A673 (cell line): ENCODE measurements around the gene TAF11L12. TPM values are rescaled to one million over a fixed set of nuclear protein-coding genes. Genes with fewer than 3 reads are reported as not detected.
"Not testable (repeated sequence)": the region's sequence is repeated elsewhere in the genome, so short reads cannot be mapped to it uniquely, and the experiment has no call there.

ENCODE experiments used
- BruUV-seq: library from RNA; stranded (reverse); fragments of 400-500 nt; replicated peaks from 2 replicates; lab custom pipeline; 2021; lab: Mats Ljungman, UMichigan
- CTCF ChIA-PET: fragments of 300-600 bp; sonication (Branson Sonifier 250); formaldehyde crosslinking; loops from one replicate; lab custom pipeline; 2022; ENCODE audit warnings: antibody characterized with exemption; lab: Charles Lee
- POLR2A ChIA-PET: fragments of 300-600 bp; sonication (Branson Sonifier 250); formaldehyde crosslinking; loops from one replicate; lab custom pipeline; 2022; ENCODE audit warnings: antibody characterized with exemption; ENCODE audit not compliant: low non-redundant PET; lab: Charles Lee
- DNase-seq: peaks from one replicate; pipeline ENCODE4 v3.0.0-alpha.2; 2015; ENCODE audit warnings: low spot score
- H3K27ac ChIP-seq: fragments of 200-600 bp; sonication (generic); 2 replicates; pipeline ENCODE4 v1.5.1; 2016; ENCODE audit warnings: mixed run types, low read depth, mild to moderate bottlenecking, mixed read lengths, antibody characterized with exemption, low read length; ENCODE audit not compliant: poor library complexity, severe bottlenecking
- H3K27me3 ChIP-seq: fragments of 200-600 bp; sonication (generic); replicated peaks from 2 replicates; pipeline ENCODE4 v1.6.1; 2017; ENCODE audit warnings: mixed run types, low read depth, mild to moderate bottlenecking, mixed read lengths, antibody characterized with exemption, low read length; ENCODE audit not compliant: insufficient read depth, poor library complexity
- H3K36me3 ChIP-seq: fragments of 200-600 bp; sonication (generic); 2 replicates; pipeline ENCODE4 v1.6.1; 2016; ENCODE audit warnings: mixed run types, mild to moderate bottlenecking, mixed read lengths, antibody characterized with exemption, low read length; ENCODE audit not compliant: insufficient read depth, poor library complexity, severe bottlenecking
- H3K4me1 ChIP-seq: fragments of 200-600 bp; sonication (generic); 2 replicates; pipeline ENCODE4 v1.6.1; 2017; ENCODE audit warnings: mixed run types, mild to moderate bottlenecking, mixed read lengths, antibody characterized with exemption, low read length; ENCODE audit not compliant: insufficient read depth, poor library complexity, severe bottlenecking
- H3K4me3 ChIP-seq: fragments of 200-600 bp; sonication (generic); 2 replicates; pipeline ENCODE4 v1.5.1; 2016; ENCODE audit warnings: low read depth, mixed run types, mild to moderate bottlenecking, mixed read lengths, low read length; ENCODE audit not compliant: poor library complexity, severe bottlenecking
- H3K9me3 ChIP-seq: fragments of 200-600 bp; sonication (generic); 2 replicates; pipeline ENCODE4 v1.6.1; 2016; ENCODE audit warnings: mixed run types, low read depth, mild to moderate bottlenecking, mixed read lengths, antibody characterized with exemption, low read length; ENCODE audit not compliant: poor library complexity, severe bottlenecking
- EZH2 ChIP-seq: fragments of 200-600 bp; sonication (generic); IDR thresholded peaks from 2 replicates; pipeline ENCODE4 v1.6.1; 2017; ENCODE audit warnings: borderline replicate concordance, low read depth, mild to moderate bottlenecking, mixed read lengths, antibody characterized with exemption, low read length; ENCODE audit not compliant: poor library complexity, severe bottlenecking
- intact Hi-C: fragments of 100-400 bp; cut with micrococcal nuclease; formaldehyde crosslinking; loops from one replicate; pipeline ENCODE4 v1.10.0; 2022; ENCODE audit not compliant: unreplicated experiment
- total RNA-seq: library from RNA; stranded (reverse); gene quantifications from 2 replicates; pipeline ENCODE4 v1.2.3, GENCODE V29; 2021
- TF ChIP-seq, protein P1 (sequence below): fragments of 300-800, 200-600 bp; sonication (generic); conservative IDR thresholded peaks from 2 replicates; pipeline ENCODE4 v1.5.1; 2017; ENCODE audit warnings: low read depth, mild to moderate bottlenecking, antibody characterized with exemption, low read length, moderate library complexity, mixed read lengths

The TAF11L12 gene
- total RNA-seq, 1 experiment from 2014 or later = not detected

GRCh38 chr5:17655201-17655759 lies 45.1 kb downstream of the TAF11L12 start:
- H3K4me3 ChIP-seq, H3K27me3 ChIP-seq, H3K9me3 ChIP-seq, CTCF ChIA-PET, H3K36me3 ChIP-seq, BruUV-seq, POLR2A ChIA-PET, H3K27ac ChIP-seq, H3K4me1 ChIP-seq, intact Hi-C loops, DNase-seq: not testable (repeated sequence)

DNA sequence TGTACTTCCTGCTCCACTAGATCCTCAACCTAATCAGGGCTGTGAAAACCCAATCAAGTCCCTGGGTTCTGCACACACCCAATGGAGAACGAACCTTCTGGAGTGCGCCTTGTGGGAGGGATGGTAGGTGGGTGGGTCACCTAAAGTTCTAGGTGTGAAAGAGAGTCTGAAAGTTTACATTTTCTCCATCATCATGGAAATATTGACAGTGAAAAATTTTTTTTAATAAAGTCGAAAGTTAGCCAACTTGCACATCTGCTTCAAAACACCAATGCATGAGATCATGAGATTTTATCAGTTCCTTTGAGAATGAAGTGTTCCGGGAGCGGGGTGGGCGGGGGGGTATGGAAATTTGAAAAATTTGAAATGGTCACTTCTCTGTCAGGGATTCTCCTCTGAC lies 45.7 kb downstream of the TAF11L12 start:
- POLR2A ChIA-PET = no interaction called here

More for the DNA sequence above, 45.7 kb downstream of the TAF11L12 start:
- no TSS peak for BruUV-seq
- Histone ChIP-seq H3K4me3 (no peak overlapping the region), H3K27me3 (no peaks in the 10 kb centered on the region), H3K4me1 (no peaks in the 10 kb centered on the region), H3K36me3 (no peaks in the 10 kb centered on the region), H3K9me3 (no peaks in the 10 kb centered on the region), H3K27ac (no peak overlapping the region)
- CTCF ChIA-PET = no interaction called here
- TF ChIP-seq EZH2 = no peak
- TF ChIP-seq, protein P1, sequence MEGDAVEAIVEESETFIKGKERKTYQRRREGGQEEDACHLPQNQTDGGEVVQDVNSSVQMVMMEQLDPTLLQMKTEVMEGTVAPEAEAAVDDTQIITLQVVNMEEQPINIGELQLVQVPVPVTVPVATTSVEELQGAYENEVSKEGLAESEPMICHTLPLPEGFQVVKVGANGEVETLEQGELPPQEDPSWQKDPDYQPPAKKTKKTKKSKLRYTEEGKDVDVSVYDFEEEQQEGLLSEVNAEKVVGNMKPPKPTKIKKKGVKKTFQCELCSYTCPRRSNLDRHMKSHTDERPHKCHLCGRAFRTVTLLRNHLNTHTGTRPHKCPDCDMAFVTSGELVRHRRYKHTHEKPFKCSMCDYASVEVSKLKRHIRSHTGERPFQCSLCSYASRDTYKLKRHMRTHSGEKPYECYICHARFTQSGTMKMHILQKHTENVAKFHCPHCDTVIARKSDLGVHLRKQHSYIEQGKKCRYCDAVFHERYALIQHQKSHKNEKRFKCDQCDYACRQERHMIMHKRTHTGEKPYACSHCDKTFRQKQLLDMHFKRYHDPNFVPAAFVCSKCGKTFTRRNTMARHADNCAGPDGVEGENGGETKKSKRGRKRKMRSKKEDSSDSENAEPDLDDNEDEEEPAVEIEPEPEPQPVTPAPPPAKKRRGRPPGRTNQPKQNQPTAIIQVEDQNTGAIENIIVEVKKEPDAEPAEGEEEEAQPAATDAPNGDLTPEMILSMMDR = no peak
- intact Hi-C loops = no loop called here
- no peak for DNase-seq

Other genes with a start within 250 kb of the TAF11L12 start
- gene TAF11L2, start 112.2 kb upstream of the TAF11L12 start, total RNA-seq = not detected in 2 replicates
- gene TAF11L3, start 92.0 kb upstream of the TAF11L12 start, total RNA-seq = not detected in 2 replicates
- gene TAF11L4, start 88.6 kb upstream of the TAF11L12 start, total RNA-seq = not detected in 2 replicates
- gene TAF11L5, start 85.2 kb upstream of the TAF11L12 start, total RNA-seq = 1.4 and 1.7 TPM in 2 replicates
- gene TAF11L6, start 81.7 kb upstream of the TAF11L12 start, total RNA-seq = not detected in 2 replicates
- gene TAF11L7, start 24.6 kb upstream of the TAF11L12 start, total RNA-seq = not detected in 2 replicates
- gene TAF11L8, start 19.4 kb upstream of the TAF11L12 start, total RNA-seq = not detected in 2 replicates
- gene TAF11L9, start 16.0 kb upstream of the TAF11L12 start, total RNA-seq = not detected in 2 replicates
- 1.4 and 1.7 TPM in 2 replicates for gene TAF11L10, start 12.6 kb upstream of the TAF11L12 start, total RNA-seq
- gene TAF11L11, start 6.2 kb upstream of the TAF11L12 start, total RNA-seq = 0.64 and 0.85 TPM in 2 replicates
- gene TAF11L13, start 21.7 kb downstream of the TAF11L12 start, total RNA-seq = not detected in 2 replicates
- gene TAF11L14, start 24.1 kb downstream of the TAF11L12 start, total RNA-seq = not detected in 2 replicates